ENCODE results near the gene ZNRF1. TPM values are rescaled to one million over a fixed set of nuclear protein-coding genes. Genes with fewer than 3 reads are reported as not detected.

ZNRF1 gene
- total and polyA plus RNA-seq, 2 of the 13 experiments (the other 11 are each of a cell fraction or from before 2014, with no cell fraction given), result 43.9 to 58.7 TPM

DNA sequence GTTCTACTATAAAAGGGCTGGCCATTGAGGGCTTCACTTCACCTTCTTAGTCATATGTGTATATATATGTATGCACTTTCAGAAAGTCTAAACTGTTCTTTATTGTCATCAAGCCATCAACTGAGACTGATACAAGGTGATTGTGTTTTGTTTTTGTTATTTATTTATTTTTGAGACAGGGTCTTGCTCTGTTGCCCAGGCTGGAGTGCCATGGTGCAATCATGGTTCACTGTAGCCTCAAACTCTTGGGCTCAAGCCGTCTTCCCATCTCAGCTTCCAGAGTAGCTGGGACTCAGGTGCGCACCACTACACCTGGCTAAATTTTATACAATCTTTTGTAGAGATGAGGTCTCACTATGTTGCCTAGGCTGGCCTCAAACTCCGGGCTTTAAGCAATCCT is 5.6 kb downstream of the ZNRF1 start:
- no peaks in the 10 kb centered on the region for H3K9me3 ChIP-seq (ENCODE audit: low read length)
- FAIRE-seq, result no peak
- H3K4me1 ChIP-seq (ENCODE audit: insufficient read depth, low read length), result peaks cover 52% of the 10 kb centered on the region
- peaks cover 100% of the 10 kb centered on the region for H3K79me2 ChIP-seq (ENCODE audit: insufficient read depth, low read length)
- no peak overlapping the region for H2AFZ ChIP-seq (ENCODE audit: low read length)
- no peak for DNase-seq (ENCODE audit: low spot score)
- ChIA-PET POLR2A (interaction anchor here (1.4 kb wide), 1 partner anchor 12 kb away, joined by 9 read pairs; no protein-coding TSS in a partner anchor), CTCF (ENCODE audit: low intra/inter-chr PET ratio, low total read pairs) (no interaction called here)
- H4K20me1 ChIP-seq (ENCODE audit: insufficient read depth, low read length), result peaks cover 80% of the 10 kb centered on the region
- no peak overlapping the region for H3K4me3 ChIP-seq (replicated peaks in 1 of 3; ENCODE audit: insufficient read depth in 1 of 3, low read depth in 2 of 3, low read length in 3 of 3)
- peaks cover 5 to 10% of the 10 kb centered on the region in 2 experiments for H3K36me3 ChIP-seq (replicated peaks in 1 of 2; ENCODE audit: control insufficient read depth in 1 of 2, insufficient read depth in 2 of 2, low read length in 2 of 2)
- TF ChIP-seq ZNF121 (CRISPR knock-in tag; IDR thresholded peaks at IDR 0.05), result peak; percentile 87
- no peak for TF ChIP-seq ZNF136 (CRISPR knock-in tag; IDR thresholded peaks at IDR 0.05; ENCODE audit: low read depth)
- no peak overlapping the region for H3K4me2 ChIP-seq (ENCODE audit: low read depth, low read length)
- in situ Hi-C loops (cut with HindIII; ENCODE audit: extremely low pct_ligation_motif_present, low pct_unique_long_range_greater_than_20kb), result no loop called here
- intact Hi-C loops (cut with micrococcal nuclease; ENCODE audit: unreplicated experiment), result no loop called here
- no peaks in the 10 kb centered on the region; a peak in 1 of 5 replicates for H3K27me3 ChIP-seq (ENCODE audit: control insufficient read depth in 1 of 2, insufficient read depth in 2 of 2, low read length in 2 of 2)
- H3K9ac ChIP-seq (ENCODE audit: insufficient read depth, low read depth, low read length), result no peak overlapping the region
- no peak overlapping the region for H3K27ac ChIP-seq (ENCODE audit: extremely low read length, insufficient read depth, low read length)
- BruUV-seq (replicated peaks), result no TSS peak
- ATAC-seq, result no peak
- WGBS (ENCODE audit: low lambda C conversion rate), result 96% methylated on average over 3 of the region's 3 CpGs

DNA sequence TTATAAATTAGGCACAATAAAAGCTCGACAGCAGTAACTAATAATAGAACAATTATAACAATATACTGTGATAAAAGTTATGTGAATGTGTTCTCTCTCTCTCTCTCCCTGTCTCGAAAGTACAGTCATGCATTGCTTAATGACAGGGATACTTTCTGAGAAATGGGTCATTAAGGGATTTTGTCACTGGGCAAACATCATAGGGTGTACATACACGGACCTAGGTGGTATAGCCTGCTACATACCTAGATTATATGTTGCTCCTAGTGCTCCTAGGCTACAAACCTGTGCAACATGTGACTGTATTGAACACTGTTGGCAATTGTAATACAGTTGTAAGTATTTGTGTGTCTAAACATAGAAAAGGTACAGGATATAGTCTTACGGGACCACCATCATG is 6.9 kb downstream of the ZNRF1 start:
- intact Hi-C loops (cut with micrococcal nuclease; ENCODE audit: unreplicated experiment), result no loop called here

More for the DNA sequence above, 6.9 kb downstream of the ZNRF1 start:
- peaks cover 56% of the 10 kb centered on the region for H3K4me1 ChIP-seq (ENCODE audit: insufficient read depth, low read length)
- H3K27ac ChIP-seq (ENCODE audit: extremely low read length, insufficient read depth, low read length), result no peak overlapping the region
- POLR2A ChIA-PET, result interaction anchor here (1.4 kb wide), 1 partner anchor 13 kb away, joined by 9 read pairs; no protein-coding TSS in a partner anchor
- no peak overlapping the region for H3K9ac ChIP-seq (ENCODE audit: insufficient read depth, low read depth, low read length)
- no peak overlapping the region for H3K4me2 ChIP-seq (ENCODE audit: low read depth, low read length)
- no peaks in the 10 kb centered on the region for H3K27me3 ChIP-seq (ENCODE audit: control insufficient read depth in 1 of 2, insufficient read depth in 2 of 2, low read length in 2 of 2)
- H3K79me2 ChIP-seq (ENCODE audit: insufficient read depth, low read length), result peaks cover 100% of the 10 kb centered on the region
- WGBS (ENCODE audit: low lambda C conversion rate), result 94% methylated on average over 4 of the region's 4 CpGs
- no peak overlapping the region for H3K4me3 ChIP-seq (replicated peaks in 1 of 3; ENCODE audit: insufficient read depth in 1 of 3, low read depth in 2 of 3, low read length in 3 of 3)
- CTCF ChIA-PET (ENCODE audit: low intra/inter-chr PET ratio, low total read pairs), result no interaction called here
- peaks cover 5 to 10% of the 10 kb centered on the region in 2 experiments for H3K36me3 ChIP-seq (replicated peaks in 1 of 2; ENCODE audit: control insufficient read depth in 1 of 2, insufficient read depth in 2 of 2, low read length in 2 of 2)
- no peak for ATAC-seq
- no peak for DNase-seq (ENCODE audit: low spot score)
- H2AFZ ChIP-seq (ENCODE audit: low read length), result no peak overlapping the region
- H3K9me3 ChIP-seq (ENCODE audit: low read length), result no peaks in the 10 kb centered on the region
- FAIRE-seq, result no peak
- BruUV-seq (replicated peaks), result no TSS peak
- H4K20me1 ChIP-seq (ENCODE audit: insufficient read depth, low read length), result peaks cover 70% of the 10 kb centered on the region
- in situ Hi-C loops (cut with HindIII; ENCODE audit: extremely low pct_ligation_motif_present, low pct_unique_long_range_greater_than_20kb), result no loop called here
- no peak for TF ChIP-seq ZNF777 (CRISPR knock-in tag; IDR thresholded peaks at IDR 0.05)
- TF ChIP-seq ZNF18 (CRISPR knock-in tag; IDR thresholded peaks at IDR 0.05; ENCODE audit: insufficient replicate concordance), result no peak
- TF ChIP-seq ZNF430 (CRISPR knock-in tag; IDR thresholded peaks at IDR 0.05), result no peak
- TF ChIP-seq MLLT10 (CRISPR knock-in tag; IDR thresholded peaks at IDR 0.05), result no peak
- TF ChIP-seq, protein P1, sequence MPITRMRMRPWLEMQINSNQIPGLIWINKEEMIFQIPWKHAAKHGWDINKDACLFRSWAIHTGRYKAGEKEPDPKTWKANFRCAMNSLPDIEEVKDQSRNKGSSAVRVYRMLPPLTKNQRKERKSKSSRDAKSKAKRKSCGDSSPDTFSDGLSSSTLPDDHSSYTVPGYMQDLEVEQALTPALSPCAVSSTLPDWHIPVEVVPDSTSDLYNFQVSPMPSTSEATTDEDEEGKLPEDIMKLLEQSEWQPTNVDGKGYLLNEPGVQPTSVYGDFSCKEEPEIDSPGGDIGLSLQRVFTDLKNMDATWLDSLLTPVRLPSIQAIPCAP (CRISPR knock-in tag; IDR thresholded peaks at IDR 0.05; ENCODE audit: low read depth), result no peak
- no peak for TF ChIP-seq HOXA5 (CRISPR knock-in tag; IDR thresholded peaks at IDR 0.05)
- no peak for TF ChIP-seq ZNF503 (CRISPR knock-in tag; IDR thresholded peaks at IDR 0.05)
- TF ChIP-seq ZFP36 (IDR thresholded peaks at IDR 0.05; ENCODE audit: borderline replicate concordance, low read depth, low read length, partially characterized antibody), result no peak
- TF ChIP-seq, protein P2, sequence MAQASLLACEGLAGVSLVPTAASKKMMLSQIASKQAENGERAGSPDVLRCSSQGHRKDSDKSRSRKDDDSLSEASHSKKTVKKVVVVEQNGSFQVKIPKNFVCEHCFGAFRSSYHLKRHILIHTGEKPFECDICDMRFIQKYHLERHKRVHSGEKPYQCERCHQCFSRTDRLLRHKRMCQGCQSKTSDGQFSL (CRISPR knock-in tag; IDR thresholded peaks at IDR 0.05), result no peak
- TF ChIP-seq ZNF678 (CRISPR knock-in tag; IDR thresholded peaks at IDR 0.05), result no peak
- TF ChIP-seq HOXA7 (CRISPR knock-in tag; IDR thresholded peaks at IDR 0.05), result no peak
- no peak for TF ChIP-seq GLI4 (CRISPR knock-in tag; IDR thresholded peaks at IDR 0.05; ENCODE audit: borderline replicate concordance)

Data from HepG2 (cell line).